ENCODE results near the gene GMPR2.

Gene GMPR2

DNA sequence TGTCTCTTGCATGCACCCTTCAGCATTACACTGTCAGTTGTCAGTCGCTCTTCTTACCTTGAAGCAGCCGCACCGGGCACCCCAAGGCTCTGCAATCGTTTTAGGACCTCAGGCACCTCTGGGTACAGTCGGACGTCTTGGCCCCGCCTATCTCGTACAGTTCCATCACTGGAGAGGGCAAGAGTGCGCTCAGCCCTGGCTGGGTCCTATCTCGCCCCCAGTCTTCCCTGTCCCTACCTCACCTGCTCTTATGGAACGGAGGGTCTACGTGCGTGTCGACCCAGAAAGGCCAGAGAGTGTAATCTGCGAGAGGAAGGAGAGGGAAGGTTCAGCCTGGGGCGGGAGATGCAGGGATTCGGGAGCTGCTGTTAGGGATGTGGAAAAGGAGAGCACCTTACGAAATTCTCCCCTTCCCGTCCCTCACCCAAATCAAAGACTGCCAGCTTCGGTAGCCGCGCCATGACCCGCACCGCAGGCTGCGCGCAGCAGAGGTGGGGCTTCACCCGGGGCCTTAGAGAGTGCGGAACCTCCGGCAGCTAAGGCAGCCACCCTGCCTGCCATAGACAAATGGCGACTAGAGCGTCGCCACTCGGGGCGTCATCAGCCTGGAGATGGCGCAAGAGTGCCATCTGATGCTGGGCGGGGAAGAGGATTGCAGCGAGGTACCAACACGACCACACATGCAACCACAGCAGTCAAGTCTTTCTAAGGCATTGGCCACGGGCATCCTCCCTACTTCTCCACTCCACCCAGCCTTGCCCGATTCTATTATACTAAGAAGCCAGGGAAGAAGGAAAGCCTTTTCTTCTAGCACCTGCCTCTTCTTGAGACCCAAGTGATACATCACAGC, 17.0 kb upstream of the GMPR2 start, which contains the start of gene MDP1:
MDP1 (minus strand) TSS at position 572 of the 850 bp plus-strand sequence; CDS start at position 461, 111 bp downstream.
- no peak for TF ChIP-seq FOXM1 (IDR thresholded peaks at IDR 0.05; ENCODE audit: borderline replicate concordance, low read depth)
- no peak for TF ChIP-seq TCF12 (IDR thresholded peaks at IDR 0.05; ENCODE audit: low read depth)
- TF ChIP-seq YY1 (IDR thresholded peaks at IDR 0.05; ENCODE audit: low read depth) = peak; percentile 87
- TF ChIP-seq EP300 (IDR thresholded peaks at IDR 0.05; ENCODE audit: borderline replicate concordance) = no peak; the same call in 1 of the 2 replicates
- no peak for TF ChIP-seq EGR1 (IDR thresholded peaks at IDR 0.05)
- TF ChIP-seq CEBPB (IDR thresholded peaks at IDR 0.05) = peak; percentile 94
- TF ChIP-seq TEAD4 (IDR thresholded peaks at IDR 0.05) = no peak
- TF ChIP-seq ZBTB7A (IDR thresholded peaks at IDR 0.05; ENCODE audit: low read depth) = no peak
- TF ChIP-seq, protein P1, sequence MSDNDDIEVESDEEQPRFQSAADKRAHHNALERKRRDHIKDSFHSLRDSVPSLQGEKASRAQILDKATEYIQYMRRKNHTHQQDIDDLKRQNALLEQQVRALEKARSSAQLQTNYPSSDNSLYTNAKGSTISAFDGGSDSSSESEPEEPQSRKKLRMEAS (IDR thresholded peaks at IDR 0.05) = peak; percentile 70
- TF ChIP-seq, protein P2, sequence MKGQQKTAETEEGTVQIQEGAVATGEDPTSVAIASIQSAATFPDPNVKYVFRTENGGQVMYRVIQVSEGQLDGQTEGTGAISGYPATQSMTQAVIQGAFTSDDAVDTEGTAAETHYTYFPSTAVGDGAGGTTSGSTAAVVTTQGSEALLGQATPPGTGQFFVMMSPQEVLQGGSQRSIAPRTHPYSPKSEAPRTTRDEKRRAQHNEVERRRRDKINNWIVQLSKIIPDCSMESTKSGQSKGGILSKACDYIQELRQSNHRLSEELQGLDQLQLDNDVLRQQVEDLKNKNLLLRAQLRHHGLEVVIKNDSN (IDR thresholded peaks at IDR 0.05) = no peak
- TF ChIP-seq TAF1 (IDR thresholded peaks at IDR 0.05; ENCODE audit: low read depth) = peak; percentile 63; the same call in 1 of the 2 replicates
- TF ChIP-seq, protein P3, sequence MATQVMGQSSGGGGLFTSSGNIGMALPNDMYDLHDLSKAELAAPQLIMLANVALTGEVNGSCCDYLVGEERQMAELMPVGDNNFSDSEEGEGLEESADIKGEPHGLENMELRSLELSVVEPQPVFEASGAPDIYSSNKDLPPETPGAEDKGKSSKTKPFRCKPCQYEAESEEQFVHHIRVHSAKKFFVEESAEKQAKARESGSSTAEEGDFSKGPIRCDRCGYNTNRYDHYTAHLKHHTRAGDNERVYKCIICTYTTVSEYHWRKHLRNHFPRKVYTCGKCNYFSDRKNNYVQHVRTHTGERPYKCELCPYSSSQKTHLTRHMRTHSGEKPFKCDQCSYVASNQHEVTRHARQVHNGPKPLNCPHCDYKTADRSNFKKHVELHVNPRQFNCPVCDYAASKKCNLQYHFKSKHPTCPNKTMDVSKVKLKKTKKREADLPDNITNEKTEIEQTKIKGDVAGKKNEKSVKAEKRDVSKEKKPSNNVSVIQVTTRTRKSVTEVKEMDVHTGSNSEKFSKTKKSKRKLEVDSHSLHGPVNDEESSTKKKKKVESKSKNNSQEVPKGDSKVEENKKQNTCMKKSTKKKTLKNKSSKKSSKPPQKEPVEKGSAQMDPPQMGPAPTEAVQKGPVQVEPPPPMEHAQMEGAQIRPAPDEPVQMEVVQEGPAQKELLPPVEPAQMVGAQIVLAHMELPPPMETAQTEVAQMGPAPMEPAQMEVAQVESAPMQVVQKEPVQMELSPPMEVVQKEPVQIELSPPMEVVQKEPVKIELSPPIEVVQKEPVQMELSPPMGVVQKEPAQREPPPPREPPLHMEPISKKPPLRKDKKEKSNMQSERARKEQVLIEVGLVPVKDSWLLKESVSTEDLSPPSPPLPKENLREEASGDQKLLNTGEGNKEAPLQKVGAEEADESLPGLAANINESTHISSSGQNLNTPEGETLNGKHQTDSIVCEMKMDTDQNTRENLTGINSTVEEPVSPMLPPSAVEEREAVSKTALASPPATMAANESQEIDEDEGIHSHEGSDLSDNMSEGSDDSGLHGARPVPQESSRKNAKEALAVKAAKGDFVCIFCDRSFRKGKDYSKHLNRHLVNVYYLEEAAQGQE (IDR thresholded peaks at IDR 0.05; ENCODE audit: low read depth) = no peak
- TF ChIP-seq CREB1 (IDR thresholded peaks at IDR 0.05; ENCODE audit: low read depth) = peak; percentile 80
- no peak for TF ChIP-seq NFIC (IDR thresholded peaks at IDR 0.05)
- peak; percentile 62 for TF ChIP-seq RAD21 (IDR thresholded peaks at IDR 0.05; ENCODE audit: low read depth)

DNA sequence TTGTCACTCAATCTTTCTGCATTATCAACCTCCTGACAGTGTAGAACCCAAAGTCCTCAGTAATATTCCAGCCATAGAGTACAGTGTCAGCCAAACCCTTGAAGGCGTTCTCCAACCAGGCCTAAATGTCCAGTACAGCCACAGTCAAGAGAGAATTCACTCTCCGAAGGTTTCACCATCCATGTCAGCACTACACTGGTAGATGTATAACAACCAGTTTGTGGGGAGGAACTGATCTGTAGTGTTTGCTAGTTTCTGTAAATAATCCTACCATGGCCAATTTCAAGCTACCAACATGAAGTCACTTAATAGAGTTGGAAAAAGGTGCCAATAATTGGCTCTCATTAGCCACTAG, 16.4 kb upstream of the GMPR2 start:
- TF ChIP-seq, protein P2 (IDR thresholded peaks at IDR 0.05) = no peak
- TF ChIP-seq NFIC (IDR thresholded peaks at IDR 0.05) (no peak), FOXM1 (IDR thresholded peaks at IDR 0.05; ENCODE audit: borderline replicate concordance, low read depth) (no peak)

DNA sequence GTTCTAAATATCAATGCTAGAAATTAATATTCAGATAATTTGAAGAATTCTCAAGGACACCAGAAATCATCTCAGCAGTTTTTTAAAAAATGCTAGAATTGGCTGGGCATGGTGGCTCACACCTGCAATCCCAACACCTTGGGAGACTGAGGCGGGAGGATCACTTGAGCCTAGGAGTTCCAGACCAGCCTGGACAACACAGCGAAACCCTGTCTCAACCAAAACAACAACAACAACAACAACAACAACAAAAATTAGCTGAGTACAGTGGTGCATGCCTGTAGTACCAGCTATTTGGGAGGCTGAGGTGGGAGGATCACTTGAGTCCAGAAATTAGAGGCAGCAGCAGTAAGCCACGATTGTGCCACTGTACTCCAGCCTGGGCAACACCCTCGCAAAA, 13.6 kb upstream of the GMPR2 start:
- no peak for TF ChIP-seq EGR1 (IDR thresholded peaks at IDR 0.05)
- no peak for TF ChIP-seq TAF1 (IDR thresholded peaks at IDR 0.05; ENCODE audit: low read depth)
- no peak for TF ChIP-seq ZBTB7A (IDR thresholded peaks at IDR 0.05; ENCODE audit: low read depth)
- TF ChIP-seq TEAD4 (IDR thresholded peaks at IDR 0.05) = no peak

DNA sequence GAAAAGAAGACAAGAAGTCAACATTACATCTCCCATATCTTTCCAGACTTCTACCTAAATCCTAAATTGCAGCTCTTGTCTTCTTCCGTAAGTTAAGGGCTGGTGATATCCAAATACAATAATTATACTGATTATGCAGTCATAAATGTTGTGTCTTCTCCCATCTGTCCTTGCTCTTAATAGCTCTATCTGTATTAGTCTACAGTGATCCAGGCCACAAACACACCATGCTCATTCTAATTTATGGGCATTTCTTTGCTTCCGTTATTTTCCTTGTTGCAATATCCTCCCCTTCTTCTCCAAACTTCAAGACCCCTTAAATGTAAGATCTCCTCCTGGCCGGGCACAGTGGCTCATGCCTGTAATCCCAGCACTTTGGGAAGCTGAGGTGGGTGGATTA, 13.2 kb upstream of the GMPR2 start:
- no peak for TF ChIP-seq ZBTB7A (IDR thresholded peaks at IDR 0.05; ENCODE audit: low read depth)
- no peak for TF ChIP-seq CREB1 (IDR thresholded peaks at IDR 0.05; ENCODE audit: low read depth)
- no peak for TF ChIP-seq RAD21 (IDR thresholded peaks at IDR 0.05; ENCODE audit: low read depth)
- TF ChIP-seq NFIC (IDR thresholded peaks at IDR 0.05) = no peak
- no peak for TF ChIP-seq EP300 (IDR thresholded peaks at IDR 0.05; ENCODE audit: borderline replicate concordance)
- TF ChIP-seq, protein P2 (IDR thresholded peaks at IDR 0.05) = no peak
- TF ChIP-seq TAF1 (IDR thresholded peaks at IDR 0.05; ENCODE audit: low read depth) = no peak
- TF ChIP-seq TCF12 (IDR thresholded peaks at IDR 0.05; ENCODE audit: low read depth) = no peak
- TF ChIP-seq EGR1 (IDR thresholded peaks at IDR 0.05) = no peak
- no peak for TF ChIP-seq FOXM1 (IDR thresholded peaks at IDR 0.05; ENCODE audit: borderline replicate concordance, low read depth)
- TF ChIP-seq, protein P1 (IDR thresholded peaks at IDR 0.05) = no peak
- TF ChIP-seq TEAD4 (IDR thresholded peaks at IDR 0.05) = no peak
- no peak for TF ChIP-seq YY1 (IDR thresholded peaks at IDR 0.05; ENCODE audit: low read depth)
- TF ChIP-seq, protein P3 (IDR thresholded peaks at IDR 0.05; ENCODE audit: low read depth) = no peak

DNA sequence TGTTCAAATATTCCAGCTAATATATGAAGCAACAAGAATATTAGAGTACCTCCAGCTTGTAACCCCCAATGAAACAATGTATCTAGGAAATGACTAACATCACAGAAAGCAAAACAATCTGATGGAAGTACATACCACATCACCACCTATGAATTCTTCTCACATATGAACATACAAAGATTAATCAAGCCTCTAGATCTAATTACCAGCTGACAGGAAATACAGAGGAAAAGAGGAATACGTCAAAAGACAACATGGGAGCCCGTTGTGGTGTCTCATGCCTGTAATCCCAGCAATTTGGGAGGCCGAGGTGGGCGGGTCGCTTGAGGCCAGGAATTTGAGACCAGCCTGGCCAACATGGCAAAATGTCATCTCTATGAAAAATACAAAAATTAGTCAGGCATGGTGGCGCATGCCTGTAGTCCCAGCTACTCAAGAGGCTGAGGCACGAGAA, 8.1 kb upstream of the GMPR2 start:
- TF ChIP-seq TCF12 (IDR thresholded peaks at IDR 0.05; ENCODE audit: low read depth) (no peak), CEBPB (IDR thresholded peaks at IDR 0.05) (no peak), NFIC (IDR thresholded peaks at IDR 0.05) (no peak), ZBTB7A (IDR thresholded peaks at IDR 0.05; ENCODE audit: low read depth) (no peak), YY1 (IDR thresholded peaks at IDR 0.05; ENCODE audit: low read depth) (no peak), TEAD4 (IDR thresholded peaks at IDR 0.05) (no peak), FOXM1 (IDR thresholded peaks at IDR 0.05; ENCODE audit: borderline replicate concordance, low read depth) (no peak), TAF1 (IDR thresholded peaks at IDR 0.05; ENCODE audit: low read depth) (no peak), EGR1 (IDR thresholded peaks at IDR 0.05) (no peak), EP300 (IDR thresholded peaks at IDR 0.05; ENCODE audit: borderline replicate concordance) (no peak), RAD21 (IDR thresholded peaks at IDR 0.05; ENCODE audit: low read depth) (no peak), CREB1 (IDR thresholded peaks at IDR 0.05; ENCODE audit: low read depth) (no peak)
- TF ChIP-seq, protein P3 (IDR thresholded peaks at IDR 0.05; ENCODE audit: low read depth) = no peak
- TF ChIP-seq, protein P2 (IDR thresholded peaks at IDR 0.05) = no peak
- TF ChIP-seq, protein P1 (IDR thresholded peaks at IDR 0.05) = no peak
